Psoas muscle (tissue), 8 donors: ENCODE measurements around the gene CYBA. TPM values are rescaled to one million over a fixed set of nuclear protein-coding genes. Genes with fewer than 3 reads are reported as not detected.
"Not testable (repeated sequence)": the region's sequence is repeated elsewhere in the genome, so short reads cannot be mapped to it uniquely, and the experiment has no call there.

Experiments
- ATAC-seq, 4 donors: fragments of 200-7000 bp; cut with Tn5 transposase; one replicate each; pipeline ENCODE4 v1.9.1; 2020; ENCODE audit warnings: moderate library complexity in 3 of 4, mild to moderate bottlenecking in 2 of 4
- DNase-seq, 2 donors: peaks; one replicate each; pipeline ENCODE4 v3.0.0-alpha.2; 2020
- H3K27ac ChIP-seq: fragments of 200-600 bp; one replicate; pipeline ENCODE4 v1.8.0; 2022
- H3K27me3 ChIP-seq, 3 donors: fragments of 200-600 bp in 1 of 3; one replicate each; pipeline versions ENCODE4 v1.6.1 to v1.8.0; 2013 to 2022; ENCODE audit warnings: low read length in 2 of 3, mild to moderate bottlenecking in 2 of 3, moderate library complexity in 1 of 3; ENCODE audit not compliant: insufficient read depth in 3 of 3
- H3K36me3 ChIP-seq, 2 donors: fragments of 200-600 bp in 1 of 2; one replicate each; pipeline versions ENCODE4 v1.6.1 to v1.8.0; 2013 to 2022; ENCODE audit warnings: low read depth in 1 of 2, mild to moderate bottlenecking in 1 of 2, moderate library complexity in 1 of 2; ENCODE audit not compliant: insufficient read depth in 1 of 2
- H3K4me1 ChIP-seq: fragments of 200-600 bp; one replicate; pipeline ENCODE4 v1.8.0; 2022
- H3K4me3 ChIP-seq: fragments of 200-600 bp; one replicate; pipeline ENCODE4 v1.8.0; 2022; ENCODE audit warnings: mild to moderate bottlenecking
- H3K9me3 ChIP-seq: fragments of 200-600 bp; one replicate; pipeline ENCODE4 v1.8.0; 2022
- WGBS, 3 donors: extraction: QIAGEN DNeasy Blood & Tissue Kit; methylation state at CpG; one replicate each; pipeline versions ENCODE4 v1.1.6 to v1.1.7; 2013; 5-methylcytosine and 5-hydroxymethylcytosine counted together
- intact Hi-C, 2 donors: fragments of 100-400 bp; cut with DNase I; formaldehyde crosslinking; loops; one replicate each; pipeline versions ENCODE4 v1.11.0 to v1.14.2; 2022
- polyA plus RNA-seq, 3 donors: library from polyadenylated mRNA; stranded (reverse); fragments of 200-250 nt; gene quantifications; one replicate each; pipeline ENCODE4 v1.2.3, GENCODE V29; 2013
- total RNA-seq, 4 donors: library from RNA; stranded (reverse); fragmentation: NEBNext Ultra II Directional in 2 of 4; extraction: Animal tissue kit (Norgen Biotek cat#: 25700) in 2 of 4; gene quantifications; one replicate each; pipeline versions ENCODE4 v1.2.1 to v1.2.4, GENCODE V29; 2021 to 2023
- TF ChIP-seq, protein P1 (sequence below): fragments of 200-600 bp; IDR thresholded peaks from one replicate; pipeline ENCODE4 v1.8.0; 2022; ENCODE audit warnings: antibody characterized with exemption
- donor health status: healthy with polysubstance abuse.
- donor health status: DM: no; HTN: no; CAD: no; lungs with moderate emphysema.
- donor health status: Bipolar disorder and iron deficiency.
- donor health status: healthy.
- donor health status: DM: yes; HTN: yes; CAD: no.
- donor health status: DM: no; HTN: no; CAD: no.
- donor health status: DM: no; HTN: no; CAD: no.
- donor health status: DM: yes; HTN: yes; CAD: no.

Gene CYBA
- total and polyA plus RNA-seq, 7 donors: 9.1 to 28.0 (median 19.4) TPM

GRCh38 chr16:88613293-88613692 is 37.6 kb downstream of the CYBA start:
- TF ChIP-seq, protein P1, sequence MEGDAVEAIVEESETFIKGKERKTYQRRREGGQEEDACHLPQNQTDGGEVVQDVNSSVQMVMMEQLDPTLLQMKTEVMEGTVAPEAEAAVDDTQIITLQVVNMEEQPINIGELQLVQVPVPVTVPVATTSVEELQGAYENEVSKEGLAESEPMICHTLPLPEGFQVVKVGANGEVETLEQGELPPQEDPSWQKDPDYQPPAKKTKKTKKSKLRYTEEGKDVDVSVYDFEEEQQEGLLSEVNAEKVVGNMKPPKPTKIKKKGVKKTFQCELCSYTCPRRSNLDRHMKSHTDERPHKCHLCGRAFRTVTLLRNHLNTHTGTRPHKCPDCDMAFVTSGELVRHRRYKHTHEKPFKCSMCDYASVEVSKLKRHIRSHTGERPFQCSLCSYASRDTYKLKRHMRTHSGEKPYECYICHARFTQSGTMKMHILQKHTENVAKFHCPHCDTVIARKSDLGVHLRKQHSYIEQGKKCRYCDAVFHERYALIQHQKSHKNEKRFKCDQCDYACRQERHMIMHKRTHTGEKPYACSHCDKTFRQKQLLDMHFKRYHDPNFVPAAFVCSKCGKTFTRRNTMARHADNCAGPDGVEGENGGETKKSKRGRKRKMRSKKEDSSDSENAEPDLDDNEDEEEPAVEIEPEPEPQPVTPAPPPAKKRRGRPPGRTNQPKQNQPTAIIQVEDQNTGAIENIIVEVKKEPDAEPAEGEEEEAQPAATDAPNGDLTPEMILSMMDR: no peak
- intact Hi-C loops: no loop called here
- WGBS, 3 donors: 80% methylated on average over 10 of the region's 10 CpGs
- no peaks in the 10 kb centered on the region for H3K4me1 ChIP-seq
- ATAC-seq (peak in 1 of 4 donors; percentile 27), DNase-seq (no peak)
- H3K27ac ChIP-seq: no peak overlapping the region
- peaks cover 2 to 55% of the 10 kb centered on the region in 2 donors for H3K36me3 ChIP-seq
- no peaks in the 10 kb centered on the region for H3K27me3 ChIP-seq
- H3K9me3 ChIP-seq: no peaks in the 10 kb centered on the region
- H3K4me3 ChIP-seq: no peak overlapping the region

GRCh38 chr16:88610909-88611812 is 39.7 kb downstream of the CYBA start:
- H3K9me3 ChIP-seq: no peaks in the 10 kb centered on the region
- DNase-seq (no peak), ATAC-seq (no peak)
- H3K4me3 ChIP-seq: no peak overlapping the region
- H3K27me3 ChIP-seq: no peaks in the 10 kb centered on the region
- H3K27ac ChIP-seq: no peak overlapping the region
- H3K36me3 ChIP-seq: peaks cover 2 to 64% of the 10 kb centered on the region in 2 donors
- WGBS, 3 donors: 84 to 85% (median 84%) methylated on average over 49 of the region's 49 CpGs
- TF ChIP-seq, protein P1: no peak
- intact Hi-C loops: no loop called here
- H3K4me1 ChIP-seq: no peaks in the 10 kb centered on the region

- H3K9me3 ChIP-seq: no peaks in the 10 kb centered on the region
- H3K27ac ChIP-seq: no peak overlapping the region
- 85 to 93% (median 88%) methylated on average over 6 of the region's 6 CpGs for WGBS, 3 donors
- no peaks in the 10 kb centered on the region for H3K4me1 ChIP-seq
- TF ChIP-seq, protein P1: no peak
- ATAC-seq (no peak), DNase-seq (no peak)
- H3K27me3 ChIP-seq: no peaks in the 10 kb centered on the region
- no peak overlapping the region for H3K4me3 ChIP-seq
- H3K36me3 ChIP-seq: peaks cover 2 to 75% of the 10 kb centered on the region in 2 donors
- intact Hi-C loops: no loop called here
Observed at GRCh38 chr16:88610080-88610479, 40.8 kb downstream of the CYBA start.

- H3K27ac ChIP-seq, ATAC-seq, H3K27me3 ChIP-seq, intact Hi-C loops, H3K4me1 ChIP-seq, H3K4me3 ChIP-seq, H3K9me3 ChIP-seq: not testable (repeated sequence)
- H3K36me3 ChIP-seq: peaks cover 2 to 79% of the 10 kb centered on the region in 2 donors
- peak in 1 of 2 donors; percentile 7 for DNase-seq
- 93 to 95% (median 95%) methylated on average over 8 of the region's 8 CpGs for WGBS, 3 donors
Observed at GRCh38 chr16:88609426-88609825, 41.4 kb downstream of the CYBA start.

- intact Hi-C loops: no loop called here
- TF ChIP-seq, protein P1: no peak
- no peak overlapping the region for H3K27ac ChIP-seq
- ATAC-seq (no peak), DNase-seq (peak in 1 of 2 donors; percentile 1)
- no peaks in the 10 kb centered on the region for H3K27me3 ChIP-seq
- 88 to 92% (median 91%) methylated on average over 6 of the region's 6 CpGs for WGBS, 3 donors
- no peaks in the 10 kb centered on the region for H3K9me3 ChIP-seq
- peaks cover 2 to 75% of the 10 kb centered on the region in 2 donors for H3K36me3 ChIP-seq
- H3K4me3 ChIP-seq: no peak overlapping the region
- no peaks in the 10 kb centered on the region for H3K4me1 ChIP-seq
Observed at GRCh38 chr16:88608076-88608475, 42.8 kb downstream of the CYBA start.
